GM23338 (cell line): ENCODE results near the gene NXPE2. TPM values are rescaled to one million over a fixed set of nuclear protein-coding genes. Genes with fewer than 3 reads are reported as not detected.

Experiments used
- ATAC-seq: fragments of 200-7000 bp; cut with Tn5 transposase; 3 replicates; pipeline ENCODE4 v1.9.1; 2020
- DNase-seq: peaks from one replicate; pipeline ENCODE4 v3.0.0-alpha.2; 2015; ENCODE audit warnings: low spot score
- H2AFZ ChIP-seq: fragments of 200-600 bp; sonication (generic); 2 replicates; pipeline ENCODE4 v1.8.0; 2016; ENCODE audit warnings: antibody characterized with exemption, mild to moderate bottlenecking, moderate library complexity
- H3F3A ChIP-seq: fragments of 200-600 bp; sonication (generic); replicated peaks from 2 replicates; pipeline ENCODE4 v1.8.0; 2017; ENCODE audit warnings: antibody characterized with exemption, mixed run types, low read depth
- H3K27ac ChIP-seq: fragments of 200-600 bp; sonication (generic); 2 replicates; pipeline ENCODE4 v1.6.1; 2016; ENCODE audit warnings: low read depth
- H3K27me3 ChIP-seq: fragments of 200-600 bp; sonication (generic); 2 replicates; pipeline ENCODE4 v1.8.0; 2016; ENCODE audit warnings: mild to moderate bottlenecking, mixed run types, moderate library complexity; ENCODE audit not compliant: insufficient read depth
- H3K36me3 ChIP-seq: fragments of 200-600 bp; sonication (generic); 2 replicates; pipeline ENCODE4 v1.8.0; 2016; ENCODE audit warnings: mild to moderate bottlenecking; ENCODE audit not compliant: insufficient read depth
- H3K4me1 ChIP-seq: fragments of 200-600 bp; sonication (generic); 2 replicates; pipeline ENCODE4 v1.8.0; 2016; ENCODE audit warnings: mild to moderate bottlenecking, moderate library complexity; ENCODE audit not compliant: insufficient read depth
- H3K4me2 ChIP-seq: fragments of 200-600 bp; sonication (generic); 2 replicates; pipeline ENCODE4 v1.7.1; 2017; ENCODE audit warnings: mixed run types
- H3K4me3 ChIP-seq: fragments of 200-600 bp; sonication (generic); 2 replicates; pipeline ENCODE4 v1.6.1; 2016; ENCODE audit warnings: mixed run types
- H3K79me2 ChIP-seq: fragments of 200-600 bp; sonication (generic); replicated peaks from 2 replicates; pipeline ENCODE4 v1.8.0; 2017; ENCODE audit warnings: mild to moderate bottlenecking; ENCODE audit not compliant: insufficient read depth
- H3K9me2 ChIP-seq: fragments of 200-600 bp; sonication (generic); 2 replicates; pipeline ENCODE4 v1.8.0; 2017; ENCODE audit not compliant: insufficient read depth
- H4K20me1 ChIP-seq: fragments of 200-600 bp; sonication (generic); replicated peaks from 2 replicates; pipeline ENCODE4 v1.8.0; 2017; ENCODE audit warnings: mild to moderate bottlenecking; ENCODE audit not compliant: insufficient read depth
- H3K27ac Mint-ChIP-seq: 2 replicates; pipeline ENCODE4 v1.8.0; 2020; ENCODE audit warnings: inconsistent platforms, mild to moderate bottlenecking, moderate library complexity, mixed read lengths
- H3K27me3 Mint-ChIP-seq: 3 replicates; pipeline ENCODE4 v1.8.0; 2022; ENCODE audit warnings: low read depth, mild to moderate bottlenecking, moderate library complexity, mixed read lengths, inconsistent platforms; ENCODE audit not compliant: insufficient read depth, poor library complexity
- H3K36me3 Mint-ChIP-seq: 3 replicates; pipeline ENCODE4 v1.8.0; 2021; ENCODE audit warnings: low read depth, mild to moderate bottlenecking, inconsistent platforms, moderate library complexity, mixed read lengths
- H3K4me1 Mint-ChIP-seq: 3 replicates; pipeline ENCODE4 v1.8.0; 2020; ENCODE audit warnings: mild to moderate bottlenecking, inconsistent platforms, mixed read lengths
- H3K4me3 Mint-ChIP-seq: 3 replicates; pipeline ENCODE4 v1.8.0; 2021; ENCODE audit warnings: moderate library complexity, mild to moderate bottlenecking, inconsistent platforms, mixed read lengths
- H3K9me3 Mint-ChIP-seq: 3 replicates; pipeline ENCODE4 v1.8.0; 2020; ENCODE audit warnings: moderate library complexity, mild to moderate bottlenecking, inconsistent platforms, mixed read lengths
- CREB1 ChIP-seq: fragments of 250-450 bp; sonication (Bioruptor Pico); IDR thresholded peaks from 2 replicates; pipeline ENCODE4 v1.5.0; 2020; ENCODE audit warnings: low read depth, mild to moderate bottlenecking, moderate library complexity
- EZH2 ChIP-seq: fragments of 200-600 bp; sonication (generic); IDR thresholded peaks from one replicate; pipeline ENCODE4 v1.8.0; 2017; ENCODE audit warnings: antibody characterized with exemption, mild to moderate bottlenecking, low read depth; ENCODE audit not compliant: unreplicated experiment
- EZH2phosphoT487 ChIP-seq: fragments of 200-600 bp; sonication (generic); IDR thresholded peaks from one replicate; pipeline ENCODE4 v1.8.1; 2018; ENCODE audit warnings: antibody characterized with exemption; ENCODE audit not compliant: unreplicated experiment
- JUNB ChIP-seq: IDR thresholded peaks from one replicate; pipeline ENCODE4 v1.6.1; 2016; ENCODE audit warnings: antibody characterized with exemption; ENCODE audit not compliant: unreplicated experiment
- NANOG ChIP-seq: IDR thresholded peaks from 2 replicates; pipeline ENCODE4 v1.6.1; 2016; ENCODE audit warnings: antibody characterized with exemption, borderline replicate concordance
- POLR2AphosphoS5 ChIP-seq: IDR thresholded peaks from 2 replicates; pipeline ENCODE4 v1.6.1; 2016; ENCODE audit warnings: antibody characterized with exemption, low read depth
- REST ChIP-seq: IDR thresholded peaks from one replicate; pipeline ENCODE4 v1.6.1; 2018; ENCODE audit warnings: antibody characterized with exemption; ENCODE audit not compliant: unreplicated experiment
- STAT1 ChIP-seq: IDR thresholded peaks from one replicate; pipeline ENCODE4 v1.6.1; 2016; ENCODE audit warnings: antibody characterized with exemption; ENCODE audit not compliant: unreplicated experiment
- ZNF114 ChIP-seq: fragments of 250-450 bp; sonication (Bioruptor Pico); IDR thresholded peaks from 2 replicates; pipeline ENCODE4 v1.5.0; 2020; ENCODE audit warnings: mild to moderate bottlenecking, moderate library complexity
- ZNF331 ChIP-seq: fragments of 250-450 bp; sonication (Bioruptor Pico); IDR thresholded peaks from 2 replicates; pipeline ENCODE4 v1.5.0; 2020; ENCODE audit warnings: low read depth, mild to moderate bottlenecking, moderate library complexity
- ZNF462 ChIP-seq: fragments of 250-450 bp; sonication (Bioruptor Pico); IDR thresholded peaks from 2 replicates; pipeline ENCODE4 v1.5.0; 2020; ENCODE audit warnings: mild to moderate bottlenecking, moderate library complexity
- polyA plus RNA-seq: library from polyadenylated mRNA; unstranded; fragments of >200 nt; fragmentation: Nextera tagmentation; extraction: Ambion mirVana; gene quantifications from 2 replicates; pipeline ENCODE4 v1.2.1, GENCODE V29; 2016
- total RNA-seq: library from RNA; depleted of rRNA; stranded (reverse); fragments of >200 nt; shearing (Covaris generic); gene quantifications from 2 replicates; pipeline ENCODE4 v1.2.3, GENCODE V29; 2014
- TF ChIP-seq, protein P1 (sequence below): IDR thresholded peaks from 2 replicates; pipeline ENCODE4 v1.6.1; 2016; ENCODE audit warnings: antibody characterized with exemption

The NXPE2 gene
- total and polyA plus RNA-seq, 2 experiments from 2014 or later: 0.10 TPM; not detected in 1

GRCh38 chr11:114719562-114719961 lies 41.2 kb downstream of the NXPE2 start (continued):
- TF ChIP-seq ZNF462 (CRISPR knock-in tag) (no peak), EZH2phosphoT487 (no peak), ZNF331 (CRISPR knock-in tag) (no peak), EZH2 (no peak), JUNB (no peak), STAT1 (no peak), CREB1 (CRISPR knock-in tag) (no peak)

- Histone ChIP-seq H3K27me3 (no peaks in the 10 kb centered on the region), H3K4me2 (no peak overlapping the region), H3K9me2 (no peaks in the 10 kb centered on the region), H2AFZ (no peak overlapping the region), H3K36me3 (no peaks in the 10 kb centered on the region), H4K20me1 (no peaks in the 10 kb centered on the region), H3K79me2 (no peaks in the 10 kb centered on the region), H3K4me3 (no peak overlapping the region), H3K4me1 (no peaks in the 10 kb centered on the region), H3F3A (no peaks in the 10 kb centered on the region), H3K27ac (no peak overlapping the region)
- no peaks in the 10 kb centered on the region for H3K4me1 Mint-ChIP-seq
- no peak overlapping the region for H3K4me3 Mint-ChIP-seq
- no peak for ATAC-seq
- no peaks in the 10 kb centered on the region for H3K36me3 Mint-ChIP-seq
- H3K9me3 Mint-ChIP-seq: no peaks in the 10 kb centered on the region
- DNase-seq: no peak
- H3K27me3 Mint-ChIP-seq: no peaks in the 10 kb centered on the region
- no peak overlapping the region for H3K27ac Mint-ChIP-seq
- TF ChIP-seq ZNF114 (CRISPR knock-in tag) (no peak), POLR2AphosphoS5 (no peak), EZH2 (no peak), JUNB (no peak), NANOG (no peak), EZH2phosphoT487 (no peak), STAT1 (no peak), REST (no peak)
- TF ChIP-seq, protein P1, sequence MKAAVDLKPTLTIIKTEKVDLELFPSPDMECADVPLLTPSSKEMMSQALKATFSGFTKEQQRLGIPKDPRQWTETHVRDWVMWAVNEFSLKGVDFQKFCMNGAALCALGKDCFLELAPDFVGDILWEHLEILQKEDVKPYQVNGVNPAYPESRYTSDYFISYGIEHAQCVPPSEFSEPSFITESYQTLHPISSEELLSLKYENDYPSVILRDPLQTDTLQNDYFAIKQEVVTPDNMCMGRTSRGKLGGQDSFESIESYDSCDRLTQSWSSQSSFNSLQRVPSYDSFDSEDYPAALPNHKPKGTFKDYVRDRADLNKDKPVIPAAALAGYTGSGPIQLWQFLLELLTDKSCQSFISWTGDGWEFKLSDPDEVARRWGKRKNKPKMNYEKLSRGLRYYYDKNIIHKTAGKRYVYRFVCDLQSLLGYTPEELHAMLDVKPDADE: no peak
Measured at GRCh38 chr11:114724916-114725524, 46.7 kb downstream of the NXPE2 start.
